Vagina (tissue), 2 donors: ENCODE measurements around the gene HTT-AS.

Experiments used
- CTCF ChIP-seq, 3 experiments: fragments of 450-650 bp in 2 of 3; fragments of 200-600 bp in 1 of 3; sonication (generic) in 1 of 3; IDR thresholded peaks; one replicate each; pipeline ENCODE4 v1.5.1; 2017 to 2019; ENCODE audit warnings: antibody characterized with exemption in 3 of 3, mild to moderate bottlenecking in 2 of 3, moderate library complexity in 2 of 3
- POLR2A ChIP-seq, 2 donors: fragments of 450-650 bp; IDR thresholded peaks; one replicate each; pipeline ENCODE4 v1.6.1; 2017; ENCODE audit warnings: antibody characterized with exemption in 2 of 2, mild to moderate bottlenecking in 2 of 2, moderate library complexity in 2 of 2
- POLR2AphosphoS5 ChIP-seq, 2 donors: sonication (generic); formaldehyde crosslinking; IDR thresholded peaks; one replicate each; pipeline ENCODE4 v1.9.0; 2017; ENCODE audit warnings: antibody characterized with exemption in 2 of 2, mild to moderate bottlenecking in 2 of 2, low read depth in 1 of 2; ENCODE audit not compliant: insufficient read depth in 1 of 2

- TF ChIP-seq CTCF (IDR thresholded peaks at IDR 0.05) (no peak), POLR2AphosphoS5 (IDR thresholded peaks at IDR 0.05; ENCODE audit: insufficient read depth in 1 of 2, low read depth in 1 of 2) (no peak), POLR2A (IDR thresholded peaks at IDR 0.05) (no peak)
These were observed 56.8 kb downstream of the HTT-AS start for GRCh38 chr4:3017504-3017903.
